Stimulated activated CD4-positive, alpha-beta T cell treated with anti-CD3 and anti-CD28 coated beads, Interleukin-1b, Interleukin-23, amount 100 ng/mL, for 48 hours (primary cell): ENCODE results near the gene SERINC5.
"Not testable (repeated sequence)": the region's sequence is repeated elsewhere in the genome, so short reads cannot be mapped to it uniquely, and the experiment has no call there.

Source experiments
- DNase-seq: peaks from one replicate; pipeline ENCODE4 v3.0.0-alpha.2; 2020

SERINC5 gene

GRCh38 chr5:80225189-80225933 is 30.5 kb downstream of the SERINC5 start:
- no peak for DNase-seq

- DNase-seq, result no peak
Measured at GRCh38 chr5:80223561-80223960, 32.3 kb downstream of the SERINC5 start.

- no peak for DNase-seq
Measured at GRCh38 chr5:80220245-80220897, 35.5 kb downstream of the SERINC5 start.

- no peak for DNase-seq
Measured at GRCh38 chr5:80219391-80219790, 36.5 kb downstream of the SERINC5 start.

DNA sequence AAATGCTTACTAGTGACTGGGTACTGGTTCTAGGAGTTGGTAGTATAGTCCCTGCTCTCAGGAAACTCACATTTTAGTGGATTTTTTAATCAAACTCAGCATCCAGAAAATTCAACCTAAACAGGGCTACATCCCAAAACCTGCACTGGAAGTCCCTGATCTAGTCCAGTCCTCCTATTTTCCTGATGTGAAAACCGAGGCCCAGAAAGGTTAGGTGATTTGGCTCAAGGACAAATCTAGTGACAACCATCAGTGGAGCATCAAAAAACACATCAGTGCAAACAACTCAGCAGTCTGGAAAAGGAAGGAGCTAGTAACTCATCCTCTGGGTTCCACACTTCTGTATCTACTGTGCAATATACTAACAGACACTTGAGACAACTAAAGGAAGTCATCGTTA is 38.2 kb downstream of the SERINC5 start:
- DNase-seq, result no peak

DNA sequence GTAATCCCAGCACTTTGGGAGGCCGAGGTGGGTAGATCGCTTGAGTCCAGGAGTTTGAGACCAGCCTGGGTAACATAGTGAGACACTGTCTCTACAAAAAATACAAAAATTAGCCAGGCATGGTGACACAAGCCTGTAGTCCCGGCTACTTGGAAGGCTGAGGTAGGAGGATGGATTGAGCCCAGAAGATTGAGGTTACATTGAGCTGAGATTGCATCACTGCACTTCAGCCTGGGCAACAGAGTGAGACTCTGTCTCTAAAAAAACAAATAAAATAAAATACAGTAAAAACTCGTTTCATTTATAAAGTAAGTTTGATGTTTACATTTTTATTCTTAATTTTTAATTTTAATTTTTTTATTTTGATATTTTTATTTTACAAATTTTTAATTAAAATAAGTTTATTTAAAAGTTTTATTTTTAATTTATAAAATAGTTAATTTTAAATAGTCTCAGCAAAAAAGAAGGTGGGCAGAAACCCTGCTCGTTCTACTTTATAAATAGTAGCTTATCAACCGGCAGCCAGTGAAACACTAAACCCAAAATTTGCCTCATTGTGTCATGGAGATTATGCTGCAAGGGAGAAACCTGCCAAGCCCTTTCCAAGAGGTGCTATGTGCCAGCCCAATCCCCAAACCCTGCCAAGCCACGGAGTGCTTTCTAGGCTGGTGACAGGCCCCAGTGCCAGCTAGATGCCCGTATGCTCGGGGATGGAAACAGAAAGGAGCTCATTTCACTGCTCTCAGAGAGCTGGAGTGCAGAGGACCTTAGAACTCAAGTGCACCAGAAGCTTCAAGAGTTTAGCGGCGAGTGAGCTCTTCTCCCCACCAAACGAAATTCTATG is 38.9 kb downstream of the SERINC5 start:
- peak; percentile 41 for DNase-seq

DNA sequence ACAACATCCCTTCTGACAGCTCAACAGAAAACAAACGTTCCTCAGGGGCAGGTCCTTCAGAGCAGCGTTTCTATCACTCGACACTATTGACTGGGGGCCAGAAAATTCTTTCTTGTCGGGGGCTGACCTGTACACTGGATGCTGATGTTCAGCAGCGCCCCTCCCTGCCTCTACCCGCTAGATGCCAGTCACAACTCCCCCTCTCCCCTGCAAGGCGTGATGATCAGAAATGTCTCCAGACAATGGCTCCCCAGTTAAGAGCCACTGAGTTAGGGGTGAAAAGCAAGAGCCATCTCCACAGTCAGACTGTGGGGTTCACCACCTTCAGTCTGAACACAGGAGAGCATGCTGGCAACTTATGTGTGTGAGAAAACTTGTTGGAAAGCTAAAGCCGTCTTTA is 39.8 kb downstream of the SERINC5 start:
- DNase-seq, result no peak

GRCh38 chr5:80215523-80215922 is 40.3 kb downstream of the SERINC5 start:
- no peak for DNase-seq

DNA sequence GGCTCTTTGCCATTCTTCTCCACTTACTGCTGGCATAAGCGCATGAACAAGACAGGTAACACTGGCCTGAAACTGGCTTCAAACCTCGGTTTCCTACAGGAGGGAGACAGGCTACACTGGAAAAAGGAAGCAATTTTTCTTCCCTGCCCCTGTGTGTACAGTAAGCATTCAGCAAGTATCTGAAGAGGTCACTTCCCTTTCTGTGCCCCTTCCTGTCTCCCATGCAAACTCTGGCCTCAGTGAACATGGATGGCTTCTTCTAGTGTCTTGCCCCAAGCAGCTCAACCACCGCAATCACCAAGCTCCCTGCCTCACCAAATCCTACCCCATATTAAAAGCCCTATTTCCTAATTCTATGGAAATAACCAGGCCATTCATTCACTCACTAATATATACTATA is 42.4 kb downstream of the SERINC5 start:
- no peak for DNase-seq

DNA sequence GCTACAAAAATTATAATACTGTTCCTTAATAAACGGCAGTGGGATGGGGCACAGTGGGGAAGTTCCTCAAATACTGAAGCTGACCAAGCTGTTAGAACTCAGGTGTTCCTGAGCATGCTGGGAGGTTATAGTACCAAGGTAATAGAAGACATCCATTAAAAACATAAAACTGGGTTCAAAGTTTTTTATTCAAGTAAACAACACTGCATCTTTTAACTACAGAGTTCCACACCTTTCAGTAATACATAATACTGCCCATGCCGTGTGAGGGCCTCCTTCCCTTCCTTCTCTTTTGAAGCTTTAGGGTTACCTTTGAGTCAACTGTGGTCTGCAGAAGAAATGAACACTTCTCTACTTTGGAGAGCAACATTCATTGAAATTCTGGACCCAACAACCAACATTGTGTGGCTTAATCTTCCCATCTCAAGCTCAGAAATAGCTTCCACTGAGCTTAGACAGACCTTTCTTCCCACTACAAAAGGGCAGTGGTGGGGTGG is 43.6 kb downstream of the SERINC5 start:
- no peak for DNase-seq

DNA sequence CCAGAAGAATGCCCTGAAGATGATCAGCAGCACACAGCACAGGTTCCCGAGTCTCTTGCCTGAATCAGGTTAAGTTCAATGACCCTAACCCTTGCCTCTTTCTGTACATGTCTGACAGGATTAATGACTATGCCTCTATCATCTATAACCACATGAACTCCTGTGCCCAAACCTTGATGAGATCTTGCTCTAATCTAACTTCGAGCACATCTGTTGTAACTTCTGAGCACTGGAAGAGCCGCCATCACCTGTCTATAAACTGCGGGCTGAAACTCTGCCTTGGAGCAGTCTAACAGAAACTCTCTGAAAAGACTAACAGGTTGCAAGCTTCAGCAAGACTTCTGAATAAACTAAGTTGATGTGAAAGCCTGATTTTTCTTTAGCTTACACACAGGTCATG is 44.5 kb downstream of the SERINC5 start:
- DNase-seq, result no peak

GRCh38 chr5:80210014-80210413 is 45.8 kb downstream of the SERINC5 start:
- no peak for DNase-seq

DNA sequence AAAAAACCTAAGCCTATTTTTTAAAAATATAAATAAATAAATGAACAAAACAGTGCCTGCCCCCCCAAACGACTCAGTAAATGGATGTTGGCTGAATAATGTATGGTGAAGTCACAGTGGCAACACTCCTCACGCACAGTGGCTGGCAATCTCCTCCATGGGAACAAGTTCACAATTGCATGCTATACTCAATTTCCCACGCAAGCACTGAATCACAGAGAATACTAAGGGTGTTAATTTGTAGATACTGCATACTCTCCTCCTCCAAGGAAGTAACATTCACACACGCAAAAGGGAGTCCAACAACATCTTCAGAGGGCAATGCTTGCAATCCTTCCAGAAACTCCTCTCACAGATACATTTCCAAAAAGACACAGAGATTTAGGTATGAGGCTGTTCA is 47.5 kb downstream of the SERINC5 start:
- DNase-seq, result no peak

DNA sequence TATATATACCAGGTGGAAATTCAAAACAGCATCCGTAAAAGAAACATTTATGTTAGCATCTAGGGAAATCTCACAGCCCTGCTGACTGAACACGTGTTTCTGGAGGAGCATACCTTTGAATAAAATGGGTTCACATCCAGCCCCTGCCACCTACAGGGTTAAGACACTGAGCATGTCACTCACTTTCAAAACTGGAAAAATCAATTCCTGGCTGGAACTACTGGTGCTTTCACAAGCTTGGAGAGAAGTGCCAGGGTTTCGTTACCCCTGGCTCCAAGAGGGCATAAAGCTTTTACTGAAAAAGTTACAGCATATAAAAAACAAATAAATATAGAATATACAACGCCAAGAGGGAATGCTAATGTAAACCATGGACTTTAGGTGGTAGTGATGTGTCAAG is 48.0 kb downstream of the SERINC5 start:
- DNase-seq, result no peak

GRCh38 chr5:80206282-80206681 is 49.6 kb downstream of the SERINC5 start:
- DNase-seq, result no peak

- no peak for DNase-seq
Measured at GRCh38 chr5:80205846-80206245, 50.0 kb downstream of the SERINC5 start.

GRCh38 chr5:80204808-80205614 is 50.8 kb downstream of the SERINC5 start:
- DNase-seq, result no peak

GRCh38 chr5:80201763-80202162 is 54.1 kb downstream of the SERINC5 start:
- not testable (repeated sequence) for DNase-seq

- no peak for DNase-seq
Measured at GRCh38 chr5:80198920-80199319, 56.9 kb downstream of the SERINC5 start.

DNA sequence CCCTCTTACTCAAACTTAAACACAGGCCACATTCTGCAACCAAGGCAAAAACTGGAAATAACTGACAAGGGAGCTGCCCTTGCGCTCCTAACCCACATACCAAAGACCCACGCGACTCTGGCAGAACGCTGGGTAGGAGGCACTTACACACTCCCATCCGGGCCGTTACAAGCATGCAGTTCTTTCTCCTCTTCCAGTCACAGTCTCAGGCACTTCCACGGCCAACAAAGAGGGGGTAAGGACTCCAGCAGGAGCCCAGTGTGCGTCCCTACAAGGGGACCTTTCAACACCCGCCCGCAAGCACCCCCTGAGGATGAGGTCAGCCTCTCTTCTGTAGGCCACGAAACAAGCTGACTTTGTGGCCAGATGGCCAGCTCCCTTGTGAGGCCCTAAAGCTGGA is 57.4 kb downstream of the SERINC5 start:
- DNase-seq, result no peak

DNA sequence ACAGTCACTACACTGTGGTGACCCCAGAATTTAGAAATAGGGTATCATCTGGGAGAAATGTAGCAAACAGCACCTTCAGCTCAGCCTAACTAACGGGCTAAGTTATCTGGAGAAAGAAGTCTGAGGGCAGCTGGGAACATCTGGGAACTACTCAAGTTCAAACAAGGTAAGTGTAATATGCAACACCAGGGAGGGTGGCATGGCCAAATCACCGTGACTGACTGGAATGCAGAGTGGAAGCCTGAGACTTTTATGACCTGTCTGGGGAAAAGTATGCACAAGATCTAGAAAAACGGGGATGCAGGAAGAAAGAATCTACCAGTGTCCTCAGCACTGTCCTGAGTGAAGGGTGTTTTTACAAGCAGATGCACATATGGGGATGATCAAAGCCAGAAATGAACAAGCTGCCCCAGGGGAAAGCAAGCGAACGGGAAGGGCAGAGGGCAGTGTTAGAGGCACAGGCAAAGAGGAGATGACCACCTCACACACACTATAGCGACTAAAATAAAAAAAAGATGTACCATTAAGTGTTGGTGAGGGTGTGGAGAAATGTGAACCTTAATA is 59.9 kb downstream of the SERINC5 start:
- DNase-seq, result no peak

DNA sequence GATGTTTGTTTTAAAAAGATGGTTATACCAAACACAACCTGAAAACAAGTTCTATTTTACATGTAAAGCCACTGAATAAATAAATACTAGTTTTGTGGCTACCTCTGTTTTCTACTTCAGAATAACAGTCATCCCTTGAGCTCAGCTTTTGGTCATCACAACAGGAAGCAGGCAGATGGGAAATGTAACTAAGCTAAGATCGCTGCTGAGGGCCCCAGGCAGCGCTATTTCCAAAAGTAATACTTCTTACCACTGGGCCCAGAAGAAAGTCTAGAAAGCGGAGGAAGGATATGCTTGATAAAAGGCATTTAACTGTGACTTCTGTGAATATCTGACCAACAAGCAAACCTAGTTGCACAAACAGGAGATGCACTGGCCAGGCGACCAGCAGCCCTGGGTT is 61.4 kb downstream of the SERINC5 start:
- no peak for DNase-seq
